Measurements from ENCODE around the gene HEY2.

Gene HEY2

DNA sequence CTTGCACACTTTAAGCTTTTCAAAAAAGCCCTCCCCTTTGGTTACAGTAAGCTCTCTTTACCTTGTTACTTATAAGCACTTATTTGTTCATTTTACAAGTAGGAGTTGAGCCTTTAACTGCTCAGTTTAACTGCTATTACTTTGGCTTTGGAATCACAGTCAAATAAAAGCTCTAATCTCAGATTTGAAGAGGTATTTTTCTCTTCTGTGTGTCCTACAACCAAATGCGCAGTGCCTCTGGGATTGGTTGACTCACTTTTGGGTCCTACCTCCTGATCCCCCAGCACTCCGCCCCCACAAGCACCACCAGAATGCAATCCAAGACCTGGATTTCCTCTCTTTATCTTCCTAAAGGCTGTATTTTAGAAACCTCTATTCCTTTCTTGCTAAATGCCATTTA, 43.8 kb downstream of the HEY2 start:
- DNase-seq (ENCODE audit: low read depth, low spot score) = no peak
- in situ Hi-C loops (cut with HindIII; ENCODE audit: low sequenced_read_pairs) = no loop called here
- TF ChIP-seq, protein P1, sequence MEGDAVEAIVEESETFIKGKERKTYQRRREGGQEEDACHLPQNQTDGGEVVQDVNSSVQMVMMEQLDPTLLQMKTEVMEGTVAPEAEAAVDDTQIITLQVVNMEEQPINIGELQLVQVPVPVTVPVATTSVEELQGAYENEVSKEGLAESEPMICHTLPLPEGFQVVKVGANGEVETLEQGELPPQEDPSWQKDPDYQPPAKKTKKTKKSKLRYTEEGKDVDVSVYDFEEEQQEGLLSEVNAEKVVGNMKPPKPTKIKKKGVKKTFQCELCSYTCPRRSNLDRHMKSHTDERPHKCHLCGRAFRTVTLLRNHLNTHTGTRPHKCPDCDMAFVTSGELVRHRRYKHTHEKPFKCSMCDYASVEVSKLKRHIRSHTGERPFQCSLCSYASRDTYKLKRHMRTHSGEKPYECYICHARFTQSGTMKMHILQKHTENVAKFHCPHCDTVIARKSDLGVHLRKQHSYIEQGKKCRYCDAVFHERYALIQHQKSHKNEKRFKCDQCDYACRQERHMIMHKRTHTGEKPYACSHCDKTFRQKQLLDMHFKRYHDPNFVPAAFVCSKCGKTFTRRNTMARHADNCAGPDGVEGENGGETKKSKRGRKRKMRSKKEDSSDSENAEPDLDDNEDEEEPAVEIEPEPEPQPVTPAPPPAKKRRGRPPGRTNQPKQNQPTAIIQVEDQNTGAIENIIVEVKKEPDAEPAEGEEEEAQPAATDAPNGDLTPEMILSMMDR (IDR thresholded peaks at IDR 0.05; ENCODE audit: low read depth, low read length) = no peak
- H3K4me3 ChIP-seq (ENCODE audit: low read depth, low read length) = no peak overlapping the region

DNA sequence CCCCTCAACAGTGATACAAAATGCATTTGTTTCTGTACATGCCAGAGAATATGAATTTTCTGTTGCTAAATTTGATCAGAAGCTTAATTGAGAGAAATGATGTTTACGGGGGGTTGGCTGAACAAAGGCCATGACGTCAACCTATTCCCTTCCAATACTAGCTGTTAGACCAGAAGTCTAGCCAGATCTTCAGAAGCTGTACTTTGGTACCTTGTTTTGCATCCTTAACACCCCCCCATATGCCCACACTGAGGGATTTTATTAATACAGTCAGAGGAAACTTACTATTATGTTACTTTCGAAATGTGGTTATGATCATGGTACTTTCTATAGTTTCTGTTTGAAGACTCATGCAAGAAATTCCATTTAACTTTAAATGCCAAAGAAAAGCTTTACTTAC, 44.4 kb downstream of the HEY2 start:
- TF ChIP-seq, protein P1 (IDR thresholded peaks at IDR 0.05; ENCODE audit: low read depth, low read length) = no peak
- H3K4me3 ChIP-seq (ENCODE audit: low read depth, low read length) = no peak overlapping the region
- no peak for DNase-seq (ENCODE audit: low read depth, low spot score)
- in situ Hi-C loops (cut with HindIII; ENCODE audit: low sequenced_read_pairs) = no loop called here

DNA sequence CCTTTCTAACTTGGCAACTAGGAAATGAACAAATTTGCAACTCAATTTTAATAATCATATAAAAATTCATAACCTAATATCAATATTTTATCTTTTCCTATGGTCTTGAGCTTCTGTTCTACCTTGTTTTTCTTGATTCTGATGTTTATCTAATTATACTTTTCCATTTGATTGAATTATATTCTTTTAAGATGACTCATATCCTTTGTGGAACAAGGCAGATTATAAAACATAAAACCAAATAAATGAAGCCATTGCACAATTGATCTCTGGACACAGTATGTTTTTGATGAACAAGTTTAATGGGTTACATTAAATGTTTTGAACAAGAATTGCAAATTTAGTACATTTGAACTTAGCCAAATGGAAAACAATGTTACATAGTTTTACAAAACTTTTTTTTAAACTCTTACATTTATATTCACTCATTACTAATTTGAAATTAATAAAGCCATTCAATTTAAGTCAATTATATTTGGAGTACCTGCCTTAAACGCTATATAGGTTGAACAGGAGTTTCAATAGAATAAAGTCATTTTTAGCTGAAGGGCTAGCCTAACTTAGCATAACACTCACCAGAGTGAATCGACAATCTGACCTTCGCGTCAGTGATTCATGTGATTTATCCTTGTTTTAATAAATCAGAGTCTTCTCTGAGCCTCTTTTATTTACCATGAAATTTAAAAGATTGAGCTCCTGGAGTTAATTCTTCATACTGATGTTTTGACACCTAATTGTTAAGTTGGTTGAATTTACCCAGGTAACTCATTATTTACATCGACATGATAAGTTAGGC, 45.1 kb downstream of the HEY2 start:
- in situ Hi-C loops (cut with HindIII; ENCODE audit: low sequenced_read_pairs) = no loop called here
- H3K4me3 ChIP-seq (ENCODE audit: low read depth, low read length) = no peak overlapping the region
- no peak for DNase-seq (ENCODE audit: low read depth, low spot score)
- TF ChIP-seq, protein P1 (IDR thresholded peaks at IDR 0.05; ENCODE audit: low read depth, low read length) = no peak

DNA sequence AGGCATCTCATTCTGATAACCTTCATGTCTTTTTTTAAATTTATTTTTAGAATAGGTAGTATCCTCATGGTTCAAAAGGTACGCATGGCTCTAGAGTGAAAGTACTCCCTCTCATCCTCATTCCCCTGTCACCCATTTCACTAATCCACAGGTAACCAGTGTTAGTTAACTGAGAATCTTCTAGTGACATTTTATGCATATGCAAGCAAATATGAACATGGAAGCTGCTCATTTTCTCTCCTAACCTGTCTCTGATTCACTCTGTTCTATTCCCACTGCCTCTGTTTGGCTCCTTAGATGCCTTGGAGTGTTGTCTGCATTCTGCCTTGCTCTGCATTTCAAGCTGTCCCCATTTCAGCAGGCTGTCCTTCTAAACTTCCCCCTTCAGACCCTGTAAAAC, 45.9 kb downstream of the HEY2 start:
- in situ Hi-C loops (cut with HindIII; ENCODE audit: low sequenced_read_pairs) = no loop called here
- no peak overlapping the region for H3K4me3 ChIP-seq (ENCODE audit: low read depth, low read length)
- TF ChIP-seq, protein P1 (IDR thresholded peaks at IDR 0.05; ENCODE audit: low read depth, low read length) = no peak
- no peak for DNase-seq (ENCODE audit: low read depth, low spot score)

DNA sequence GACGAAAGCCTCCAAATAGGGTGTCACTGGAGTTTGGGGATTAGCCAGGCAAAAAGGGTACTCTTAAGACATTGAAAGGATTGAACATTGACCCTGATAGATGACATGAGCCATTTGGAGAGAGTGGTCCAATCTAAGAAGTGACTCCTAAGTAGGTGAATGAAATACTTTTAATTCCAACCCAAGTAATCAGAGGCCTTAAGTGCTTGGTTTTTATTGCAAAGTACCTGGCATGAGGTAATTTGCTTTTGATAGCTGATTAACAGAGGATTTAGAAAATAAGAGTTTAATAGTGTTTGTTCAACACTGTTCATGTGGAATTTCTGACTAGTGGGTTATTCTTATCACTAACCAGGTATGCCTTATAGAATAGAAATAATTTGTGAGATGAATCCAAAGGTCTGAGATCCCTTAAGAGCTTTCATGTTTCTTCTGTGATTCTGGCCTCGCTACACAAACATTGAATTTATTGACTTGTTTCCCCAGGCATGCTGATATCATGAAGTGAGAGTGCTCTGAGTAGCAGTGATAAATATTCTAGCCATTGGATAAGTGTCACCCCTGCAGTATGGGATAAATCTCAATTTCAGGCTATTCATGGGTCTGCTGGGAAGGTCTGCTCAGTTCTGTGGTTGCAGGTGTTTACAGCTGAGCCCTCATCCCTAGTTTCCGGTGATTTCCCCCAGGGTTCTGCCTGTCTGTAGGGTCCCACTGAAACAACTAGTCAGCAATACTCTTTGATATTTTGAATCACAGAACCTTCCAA, 47.9 kb downstream of the HEY2 start:
- no peak overlapping the region for H3K4me3 ChIP-seq (ENCODE audit: low read depth, low read length)
- in situ Hi-C loops (cut with HindIII; ENCODE audit: low sequenced_read_pairs) = no loop called here
- DNase-seq (ENCODE audit: low read depth, low spot score) = no peak
- TF ChIP-seq, protein P1 (IDR thresholded peaks at IDR 0.05; ENCODE audit: low read depth, low read length) = no peak

DNA sequence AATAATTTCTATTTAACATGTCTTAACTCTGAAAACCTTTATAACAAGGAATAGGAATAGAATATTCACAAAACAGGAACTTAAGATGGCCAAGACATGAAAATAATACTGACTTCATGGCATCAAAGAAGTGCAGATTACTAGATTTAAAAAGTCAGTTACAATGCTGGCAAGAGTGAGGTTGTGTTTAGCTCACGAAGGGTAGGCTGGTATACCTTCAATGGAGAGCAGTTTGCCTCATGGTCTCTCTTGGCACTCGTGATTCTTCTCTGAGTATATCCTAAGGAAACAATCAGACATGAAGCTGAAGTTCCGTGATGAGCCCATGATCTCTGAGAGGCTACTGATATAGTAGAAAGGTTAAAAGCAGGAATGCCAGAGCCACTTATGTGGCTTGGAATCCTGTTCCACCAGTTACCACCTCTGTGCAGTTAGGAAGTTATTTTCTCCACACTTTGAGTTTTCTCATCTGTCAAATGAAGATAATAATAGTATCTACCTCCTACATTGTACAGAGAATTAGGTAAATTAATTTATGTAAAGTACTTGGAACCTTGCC, 48.5 kb downstream of the HEY2 start:
- TF ChIP-seq, protein P1 (IDR thresholded peaks at IDR 0.05; ENCODE audit: low read depth, low read length) = no peak
- H3K4me3 ChIP-seq (ENCODE audit: low read depth, low read length) = no peak overlapping the region
- in situ Hi-C loops (cut with HindIII; ENCODE audit: low sequenced_read_pairs) = no loop called here
- DNase-seq (ENCODE audit: low read depth, low spot score) = no peak

Measured in astrocyte of the spinal cord (primary cell).